HG03460 (cell line): ENCODE data around the gene TWNK.
"Not testable (repeated sequence)": the region's sequence is repeated elsewhere in the genome, so short reads cannot be mapped to it uniquely, and the experiment has no call there.

Source experiments
- ATAC-seq: cut with Tn5 transposase; IDR thresholded peaks from one replicate; pipeline ENCODE4 v1.9.1; 2021; ENCODE audit not compliant: unreplicated experiment

The TWNK gene

DNA sequence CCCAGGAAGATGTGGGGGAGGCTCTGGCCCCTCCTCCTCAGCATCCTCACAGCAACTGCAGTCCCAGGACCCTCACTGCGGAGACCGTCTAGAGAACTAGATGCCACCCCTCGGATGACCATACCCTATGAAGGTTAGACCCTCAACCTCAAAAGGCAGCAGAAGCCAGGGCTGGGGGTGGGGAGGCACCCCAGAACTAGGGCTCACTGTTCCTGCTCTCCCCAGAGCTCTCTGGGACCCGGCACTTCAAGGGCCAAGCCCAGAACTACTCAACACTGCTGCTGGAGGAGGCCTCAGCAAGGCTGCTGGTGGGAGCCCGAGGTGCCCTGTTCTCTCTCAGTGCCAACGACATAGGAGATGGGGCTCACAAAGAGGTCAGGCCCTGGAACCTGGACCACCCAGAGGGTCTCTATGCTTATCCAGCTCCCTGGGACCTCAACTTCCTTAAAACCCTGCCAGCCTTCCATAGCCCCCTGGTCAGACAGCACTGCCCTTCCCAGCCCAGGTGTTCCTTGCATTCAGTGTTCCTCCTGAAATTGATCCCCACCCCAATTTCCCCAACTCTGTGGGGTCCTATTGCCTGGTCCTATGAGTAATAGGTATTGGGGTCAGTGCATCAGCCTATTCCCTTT lies 14.3 kb upstream of the TWNK start:
- no peak for ATAC-seq

- ATAC-seq: not testable (repeated sequence)
Observed at GRCh38 chr10:100975397-100975796, 11.9 kb upstream of the TWNK start.

GRCh38 chr10:100976906-100977305 lies 10.4 kb upstream of the TWNK start:
- ATAC-seq: no peak

- ATAC-seq: no peak
Observed at GRCh38 chr10:100977436-100977835, 9.9 kb upstream of the TWNK start.

DNA sequence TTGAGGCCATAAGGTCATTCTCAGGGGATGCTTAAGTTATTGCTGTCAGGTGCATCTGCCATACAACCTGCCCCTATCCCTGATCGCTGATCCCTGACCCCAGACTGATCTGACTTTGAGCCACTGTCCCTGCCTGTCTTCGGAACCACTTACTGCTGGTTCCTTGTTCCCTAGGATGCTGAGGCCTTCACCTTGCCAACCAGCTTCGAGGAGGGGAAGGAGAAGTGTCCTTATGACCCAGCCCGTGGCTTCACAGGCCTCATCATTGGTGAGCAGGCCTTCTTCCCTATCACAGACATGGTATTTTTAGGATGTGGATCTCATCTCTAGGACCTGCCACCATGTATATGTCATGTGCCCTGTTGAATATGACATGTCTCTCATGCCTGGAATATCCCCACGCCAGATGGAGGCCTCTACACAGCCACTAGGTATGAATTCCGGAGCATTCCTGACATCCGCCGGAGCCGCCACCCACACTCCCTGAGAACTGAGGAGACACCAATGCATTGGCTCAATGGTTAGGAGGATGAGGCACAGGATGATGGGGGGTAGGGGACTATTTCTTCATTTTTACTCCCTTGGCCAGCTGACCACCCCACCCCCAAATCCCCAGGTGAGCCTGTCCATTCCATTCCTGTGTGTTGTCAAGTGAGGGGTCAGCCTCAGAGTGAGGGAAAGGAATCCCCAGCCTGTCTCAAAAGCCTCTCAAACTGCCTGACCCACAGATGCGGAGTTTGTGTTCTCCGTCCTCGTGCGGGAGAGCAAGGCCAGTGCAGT lies 9.0 kb upstream of the TWNK start:
- ATAC-seq: no peak

DNA sequence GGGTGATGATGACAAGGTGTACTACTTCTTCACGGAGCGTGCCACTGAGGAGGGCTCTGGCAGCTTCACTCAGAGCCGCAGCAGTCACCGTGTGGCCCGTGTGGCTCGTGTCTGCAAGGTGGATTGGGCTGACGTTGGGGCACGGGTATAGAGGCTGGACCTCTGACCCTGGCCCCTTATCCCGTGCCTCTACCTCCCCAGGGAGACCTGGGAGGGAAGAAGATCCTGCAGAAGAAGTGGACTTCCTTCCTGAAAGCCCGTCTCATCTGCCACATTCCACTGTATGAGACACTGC lies 8.5 kb upstream of the TWNK start:
- ATAC-seq: no peak

DNA sequence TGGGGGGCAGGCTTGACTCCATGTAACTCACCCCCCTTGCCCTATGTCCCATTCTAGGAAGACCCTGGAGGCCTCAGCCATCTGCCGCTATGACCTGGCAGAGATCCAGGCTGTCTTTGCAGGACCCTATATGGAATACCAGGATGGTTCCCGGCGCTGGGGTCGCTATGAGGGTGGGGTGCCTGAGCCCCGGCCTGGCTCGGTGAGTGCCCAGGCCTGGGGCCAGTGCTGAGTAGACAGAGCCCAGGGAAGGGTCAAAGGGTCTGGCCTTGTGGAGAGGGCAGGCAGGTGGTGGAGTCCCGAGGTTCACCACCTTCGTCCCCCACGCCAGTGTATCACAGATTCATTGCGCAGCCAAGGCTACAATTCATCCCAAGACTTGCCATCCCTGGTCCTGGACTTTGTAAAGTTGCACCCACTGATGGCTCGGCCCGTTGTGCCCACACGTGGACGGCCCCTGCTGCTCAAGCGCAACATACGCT lies 7.5 kb upstream of the TWNK start:
- no peak for ATAC-seq

DNA sequence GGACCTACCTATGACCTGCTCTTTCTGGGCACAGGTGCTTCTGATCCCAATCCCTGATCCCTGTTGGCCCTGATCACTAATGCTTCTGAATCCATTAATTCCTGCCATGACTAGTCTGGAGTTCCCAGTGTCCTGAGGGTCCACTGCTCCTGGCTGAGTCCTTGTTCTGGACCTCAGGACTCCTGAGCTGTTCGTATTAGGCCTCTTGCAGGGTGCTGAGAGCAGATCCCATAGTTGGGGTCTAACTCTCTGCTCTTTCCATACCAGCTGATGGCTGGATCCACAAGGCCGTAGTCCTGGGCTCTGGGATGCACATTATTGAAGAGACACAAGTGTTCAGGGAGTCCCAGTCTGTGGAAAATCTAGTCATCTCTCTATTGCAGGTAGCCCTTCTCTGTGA lies 7.0 kb upstream of the TWNK start:
- ATAC-seq: no peak

GRCh38 chr10:100980711-100981110 lies 6.6 kb upstream of the TWNK start:
- no peak for ATAC-seq

GRCh38 chr10:100981178-100981772 lies 6.1 kb upstream of the TWNK start:
- ATAC-seq: no peak

- ATAC-seq: no peak
Observed at GRCh38 chr10:100982916-100983830, 4.2 kb upstream of the TWNK start.

DNA sequence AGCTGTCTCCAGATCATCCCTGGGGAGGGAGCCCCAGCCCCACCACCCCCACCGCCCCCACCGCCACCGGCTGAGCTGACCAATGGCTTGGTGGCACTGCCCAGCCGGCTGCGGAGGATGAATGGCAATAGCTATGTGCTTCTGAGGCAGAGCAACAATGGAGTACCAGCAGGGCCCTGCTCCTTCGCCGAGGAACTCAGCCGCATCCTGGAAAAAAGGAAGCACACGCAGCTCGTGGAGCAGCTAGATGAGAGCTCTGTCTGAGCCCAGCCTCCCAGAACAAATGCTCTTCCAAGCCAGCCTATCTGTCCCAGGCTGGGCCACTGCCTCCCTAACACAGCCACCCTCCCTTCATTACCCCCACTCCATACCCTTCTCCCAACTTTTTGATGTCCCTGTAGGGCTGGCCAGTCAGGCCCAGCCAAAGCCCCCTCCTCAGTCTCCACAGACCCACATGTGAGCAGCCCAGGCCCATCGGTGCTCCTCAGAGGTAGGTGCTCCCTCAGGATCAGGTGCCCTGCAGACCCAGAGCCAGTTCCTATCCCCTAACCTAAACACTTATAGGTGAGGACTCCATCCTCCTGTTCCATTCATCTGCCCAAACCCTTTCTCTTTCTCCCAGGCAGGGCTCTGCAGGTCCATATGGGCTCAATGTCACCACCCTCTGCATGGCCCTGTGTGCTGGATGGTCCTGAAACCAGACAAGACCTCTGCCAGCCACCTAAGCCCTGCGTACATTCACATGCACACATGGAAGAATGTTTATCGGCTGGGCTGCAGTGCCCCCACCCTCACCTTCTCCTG lies 3.3 kb upstream of the TWNK start:
- ATAC-seq: no peak

- ATAC-seq: no peak
Observed at GRCh38 chr10:100984672-100985177, 2.6 kb upstream of the TWNK start.

DNA sequence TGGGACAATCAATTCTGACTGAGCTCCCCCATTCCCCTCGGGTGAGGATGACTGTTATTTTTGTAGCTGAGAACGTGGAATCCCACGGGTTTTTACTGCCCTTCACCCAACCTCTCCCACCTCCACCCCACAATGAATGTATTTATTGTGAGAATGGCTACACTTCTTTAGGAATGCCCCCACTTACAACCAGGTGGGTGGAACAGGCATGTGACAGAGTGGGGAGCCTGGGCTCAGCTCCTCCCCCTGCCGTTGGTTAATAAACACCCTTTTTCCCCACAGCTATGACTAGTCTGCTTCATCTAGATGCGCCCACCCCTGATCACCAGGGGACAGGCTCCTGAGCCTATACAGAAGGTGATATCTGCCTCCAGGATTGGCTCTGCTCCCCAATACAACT lies 2.0 kb upstream of the TWNK start:
- no peak for ATAC-seq

DNA sequence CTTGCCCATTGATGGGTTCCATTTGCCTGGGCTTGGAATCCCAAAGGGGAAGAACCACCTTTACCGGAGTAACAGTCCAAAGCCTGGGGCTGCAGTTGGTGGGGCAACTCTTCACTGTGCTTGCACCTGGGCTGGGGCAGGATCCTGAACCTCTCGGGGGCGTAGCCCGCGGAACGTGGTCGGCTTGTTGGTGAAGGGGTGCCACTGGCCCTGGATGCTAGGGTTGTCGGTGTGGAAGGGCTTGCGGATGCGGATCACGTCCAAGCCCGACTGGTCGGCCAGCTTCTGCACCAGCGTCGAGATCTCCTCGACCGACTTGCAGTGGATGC lies 756 bp upstream of the TWNK start:
- no peak for ATAC-seq

DNA sequence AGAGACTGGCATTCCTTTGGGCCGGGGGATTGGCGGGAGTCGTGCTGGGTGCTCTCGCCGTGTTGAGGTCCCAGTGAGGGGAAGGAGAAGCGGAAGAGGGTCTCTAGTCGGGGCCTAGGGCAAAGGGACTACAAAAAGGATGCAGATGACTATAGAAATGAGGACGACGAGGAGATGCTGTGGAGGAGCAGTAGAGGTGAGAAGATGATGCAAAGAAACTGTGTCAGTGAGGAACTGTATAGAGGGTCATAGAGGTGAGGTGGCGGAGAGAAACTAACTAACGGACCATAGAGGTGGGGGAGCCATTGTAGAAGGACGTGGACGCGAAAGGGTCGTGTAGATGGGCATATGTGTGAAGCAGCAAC lies 324 bp downstream of the TWNK start:
- ATAC-seq: no peak

- no peak for ATAC-seq
Observed at GRCh38 chr10:100988166-100988565, 823 bp downstream of the TWNK start.

DNA sequence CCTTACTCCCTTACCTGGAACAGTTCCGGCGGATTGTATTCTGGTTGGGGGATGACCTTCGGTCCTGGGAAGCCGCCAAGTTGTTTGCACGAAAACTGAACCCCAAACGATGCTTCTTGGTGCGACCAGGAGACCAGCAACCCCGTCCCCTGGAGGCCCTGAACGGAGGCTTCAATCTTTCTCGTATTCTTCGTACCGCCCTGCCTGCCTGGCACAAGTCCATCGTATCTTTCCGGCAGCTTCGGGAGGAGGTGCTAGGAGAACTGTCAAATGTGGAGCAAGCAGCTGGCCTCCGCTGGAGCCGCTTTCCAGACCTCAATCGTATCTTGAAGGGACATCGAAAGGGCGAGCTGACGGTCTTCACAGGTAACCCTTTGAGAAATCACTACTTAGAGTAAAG lies 1.7 kb downstream of the TWNK start:
- no peak for ATAC-seq

DNA sequence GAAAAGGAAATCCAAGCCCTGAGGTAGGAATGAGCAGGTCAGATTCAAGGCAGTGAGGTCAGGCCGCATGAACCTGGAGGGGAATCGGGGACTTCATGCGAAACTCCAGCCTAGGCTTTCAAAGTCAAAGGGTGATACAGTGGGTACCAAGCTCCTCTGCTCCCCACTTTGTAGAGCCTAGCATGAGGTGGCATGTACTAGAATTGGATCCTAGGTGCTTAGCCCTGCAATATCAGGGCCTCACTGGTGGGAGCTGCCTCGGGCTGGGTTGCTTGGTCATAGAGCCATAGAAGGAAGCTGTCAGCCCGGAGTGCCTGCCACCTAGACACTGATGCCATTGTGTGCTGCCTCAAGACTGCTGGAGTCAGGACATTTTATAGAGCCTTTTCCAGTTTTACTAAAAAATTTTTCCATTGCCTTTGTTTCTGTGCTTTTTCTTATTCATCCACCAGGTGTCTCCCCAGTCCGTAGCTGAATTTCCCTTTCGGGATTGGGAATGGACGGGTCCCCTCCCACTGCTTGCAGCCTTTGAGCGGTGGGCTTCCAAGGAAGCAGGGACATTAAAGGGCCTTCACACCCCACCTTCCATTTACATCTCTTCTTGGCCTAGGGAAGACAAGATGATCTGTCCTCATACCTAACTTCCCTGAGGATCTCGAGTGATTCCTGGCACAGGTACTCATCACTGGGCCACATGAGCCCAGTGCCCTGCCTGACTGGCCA lies 6.8 kb downstream of the TWNK start:
- no peak for ATAC-seq

GRCh38 chr10:100995181-100995580 lies 7.8 kb downstream of the TWNK start:
- no peak for ATAC-seq
